Stimulated activated CD4-positive, alpha-beta T cell treated with anti-CD3 and anti-CD28 coated beads, Interleukin-12 subunit alpha, Interleukin-12 subunit beta, amount 100 ng/mL, for 48 hours (primary cell): ENCODE data around the gene EPB41L4A.
"Not testable (repeated sequence)": the region's sequence is repeated elsewhere in the genome, so short reads cannot be mapped to it uniquely, and the experiment has no call there.

ENCODE experiments used
- DNase-seq, 3 donors: peaks; one replicate each; pipeline ENCODE4 v3.0.0-alpha.2; 2020; ENCODE audit warnings: low read depth in 2 of 3, low spot score in 1 of 3

EPB41L4A gene, protein sequence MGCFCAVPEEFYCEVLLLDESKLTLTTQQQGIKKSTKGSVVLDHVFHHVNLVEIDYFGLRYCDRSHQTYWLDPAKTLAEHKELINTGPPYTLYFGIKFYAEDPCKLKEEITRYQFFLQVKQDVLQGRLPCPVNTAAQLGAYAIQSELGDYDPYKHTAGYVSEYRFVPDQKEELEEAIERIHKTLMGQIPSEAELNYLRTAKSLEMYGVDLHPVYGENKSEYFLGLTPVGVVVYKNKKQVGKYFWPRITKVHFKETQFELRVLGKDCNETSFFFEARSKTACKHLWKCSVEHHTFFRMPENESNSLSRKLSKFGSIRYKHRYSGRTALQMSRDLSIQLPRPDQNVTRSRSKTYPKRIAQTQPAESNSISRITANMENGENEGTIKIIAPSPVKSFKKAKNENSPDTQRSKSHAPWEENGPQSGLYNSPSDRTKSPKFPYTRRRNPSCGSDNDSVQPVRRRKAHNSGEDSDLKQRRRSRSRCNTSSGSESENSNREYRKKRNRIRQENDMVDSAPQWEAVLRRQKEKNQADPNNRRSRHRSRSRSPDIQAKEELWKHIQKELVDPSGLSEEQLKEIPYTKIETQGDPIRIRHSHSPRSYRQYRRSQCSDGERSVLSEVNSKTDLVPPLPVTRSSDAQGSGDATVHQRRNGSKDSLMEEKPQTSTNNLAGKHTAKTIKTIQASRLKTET

DNA sequence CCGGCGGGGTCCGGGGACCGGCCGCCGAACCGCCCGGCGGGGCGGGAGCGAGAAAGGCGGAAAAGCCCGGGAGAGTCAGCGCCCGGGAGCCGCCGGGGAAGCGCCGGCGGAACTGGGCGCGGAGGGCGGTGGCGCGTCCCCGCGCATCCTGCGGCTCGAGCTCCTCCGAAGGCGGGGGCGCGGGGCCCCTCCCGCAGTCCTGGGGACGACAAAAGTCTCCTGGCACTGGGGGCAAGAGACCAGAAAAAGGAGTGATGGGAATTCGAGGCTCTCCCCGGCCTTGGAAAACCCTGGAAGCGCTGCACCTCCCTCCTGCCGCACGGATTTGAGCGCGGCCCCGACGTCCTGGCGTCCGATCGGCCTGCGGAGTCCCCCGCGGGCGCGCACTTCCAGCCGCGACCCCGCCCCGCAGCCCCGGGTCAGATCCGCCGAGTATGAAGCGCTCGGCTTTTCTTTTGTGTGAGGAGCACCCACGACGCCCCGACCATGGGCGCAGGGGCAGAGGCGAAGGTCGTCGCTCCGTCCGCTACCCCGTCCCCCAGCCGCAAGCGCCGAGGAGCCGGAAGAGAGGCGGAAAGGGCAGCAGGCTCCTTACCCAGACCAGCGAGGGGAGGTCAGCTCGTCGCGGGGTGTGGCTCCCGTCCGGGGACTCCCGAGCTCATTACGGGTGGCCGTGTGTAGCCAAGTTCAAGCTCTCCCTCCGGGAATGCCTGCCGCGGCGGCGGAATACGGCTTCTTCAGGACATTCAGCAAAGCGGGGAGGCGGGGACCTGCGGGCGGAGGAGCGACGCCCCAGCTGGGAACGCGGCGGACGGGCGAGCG, at the start of gene EPB41L4A:
Gene EPB41L4A, minus strand, starts transcription at position 114 of the 822 bp plus-strand sequence. CDS start 238 bp downstream, outside the sequence.
- DNase-seq: no peak

GRCh38 chr5:112467485-112467884, 48.4 kb upstream of the EPB41L4A start:
- no peak for DNase-seq

- DNase-seq: not testable (repeated sequence)
Measured at GRCh38 chr5:112466261-112466660, 47.2 kb upstream of the EPB41L4A start.

GRCh38 chr5:112447187-112447760, 28.2 kb upstream of the EPB41L4A start:
- not testable (repeated sequence) for DNase-seq

- no peak for DNase-seq
Measured at GRCh38 chr5:112445626-112446350, 26.7 kb upstream of the EPB41L4A start.

DNA sequence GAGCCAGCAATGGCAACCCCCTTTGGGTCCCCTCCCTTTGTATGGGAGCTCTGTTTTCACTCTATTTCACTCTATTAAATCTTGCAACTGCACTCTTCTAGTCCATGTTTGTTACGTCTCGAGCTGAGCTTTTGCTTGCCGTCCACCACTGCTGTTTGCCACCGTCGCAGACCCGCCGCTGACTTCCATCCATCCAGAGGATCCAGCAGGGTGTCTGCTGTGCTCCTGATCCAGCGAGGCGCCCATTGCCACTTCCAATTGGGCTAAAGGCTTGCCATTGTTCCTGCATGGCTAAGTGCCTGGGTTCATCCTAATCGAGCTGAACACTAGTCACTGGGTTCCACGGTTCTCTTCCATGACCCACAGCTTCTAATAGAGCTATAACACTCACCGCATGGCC, 24.9 kb upstream of the EPB41L4A start:
- not testable (repeated sequence) for DNase-seq

- no peak for DNase-seq
Measured at GRCh38 chr5:112440031-112440430, 21.0 kb upstream of the EPB41L4A start.

- DNase-seq: no peak
Measured at GRCh38 chr5:112436144-112436543, 17.1 kb upstream of the EPB41L4A start.

DNA sequence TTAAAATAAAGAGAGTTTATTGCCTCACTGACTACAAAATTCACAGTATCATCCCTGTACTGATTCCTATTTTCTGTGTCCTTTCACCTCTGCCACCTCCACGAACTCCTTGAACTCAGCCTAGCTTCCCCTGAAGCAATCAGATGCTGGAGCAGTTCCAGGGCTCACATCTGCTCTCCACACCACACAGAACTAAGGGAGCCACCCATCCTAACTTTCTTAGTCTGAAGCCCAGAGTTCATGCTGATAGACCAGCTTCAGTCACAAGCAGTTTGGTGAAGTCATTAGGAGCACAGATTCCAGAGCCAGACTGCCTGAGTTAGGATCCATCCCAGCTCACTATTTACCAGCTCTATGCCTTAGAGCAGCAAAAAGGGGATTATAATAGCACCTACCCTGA, 15.6 kb upstream of the EPB41L4A start:
- DNase-seq: no peak

DNA sequence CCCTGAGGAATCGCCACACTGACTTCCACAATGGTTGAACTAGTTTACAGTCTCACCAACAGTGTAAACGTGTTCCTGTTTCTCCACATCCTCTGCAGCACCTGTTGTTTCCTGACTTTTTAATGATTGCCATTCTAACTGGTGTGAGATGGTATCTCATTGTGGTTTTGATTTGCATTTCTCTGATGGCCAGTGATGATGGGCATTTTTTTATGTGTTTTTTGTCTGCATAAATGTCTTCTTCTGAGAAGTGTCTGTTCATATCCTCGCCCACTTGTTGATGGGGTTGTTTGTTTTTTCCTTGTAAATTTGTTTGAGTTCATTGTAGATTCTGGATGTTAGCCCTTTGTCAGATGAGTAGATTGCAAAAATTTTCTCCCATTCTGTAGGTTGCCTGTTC, 7.1 kb upstream of the EPB41L4A start:
- DNase-seq: not testable (repeated sequence)

- peak in 2 of 3 donors; percentile 22 to 27 for DNase-seq
Measured at GRCh38 chr5:112419986-112420864, 1.1 kb upstream of the EPB41L4A start.

DNA sequence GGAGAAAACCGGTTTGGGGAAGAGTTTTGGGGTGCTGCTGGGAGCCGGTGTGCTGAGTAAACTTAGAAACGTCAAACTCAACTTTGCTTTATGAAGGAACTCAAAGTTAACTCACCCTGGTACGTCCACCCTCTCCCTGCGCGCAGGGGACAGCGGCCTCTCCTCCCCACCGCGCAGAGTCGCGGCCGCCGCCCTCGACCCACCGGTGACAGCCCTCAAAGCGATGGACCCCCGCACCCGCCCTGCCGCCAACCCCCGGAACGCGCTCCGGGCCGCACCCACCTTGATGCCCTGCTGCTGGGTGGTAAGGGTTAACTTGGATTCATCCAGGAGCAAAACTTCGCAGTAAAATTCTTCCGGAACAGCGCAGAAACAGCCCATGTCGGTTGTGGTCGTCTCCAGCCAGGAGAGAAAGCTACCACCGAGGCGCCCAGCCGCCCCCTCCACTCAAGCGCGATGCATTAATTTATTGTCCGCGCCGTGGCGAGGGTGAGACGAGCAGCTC, 366 bp downstream of the EPB41L4A start:
- no peak for DNase-seq

DNA sequence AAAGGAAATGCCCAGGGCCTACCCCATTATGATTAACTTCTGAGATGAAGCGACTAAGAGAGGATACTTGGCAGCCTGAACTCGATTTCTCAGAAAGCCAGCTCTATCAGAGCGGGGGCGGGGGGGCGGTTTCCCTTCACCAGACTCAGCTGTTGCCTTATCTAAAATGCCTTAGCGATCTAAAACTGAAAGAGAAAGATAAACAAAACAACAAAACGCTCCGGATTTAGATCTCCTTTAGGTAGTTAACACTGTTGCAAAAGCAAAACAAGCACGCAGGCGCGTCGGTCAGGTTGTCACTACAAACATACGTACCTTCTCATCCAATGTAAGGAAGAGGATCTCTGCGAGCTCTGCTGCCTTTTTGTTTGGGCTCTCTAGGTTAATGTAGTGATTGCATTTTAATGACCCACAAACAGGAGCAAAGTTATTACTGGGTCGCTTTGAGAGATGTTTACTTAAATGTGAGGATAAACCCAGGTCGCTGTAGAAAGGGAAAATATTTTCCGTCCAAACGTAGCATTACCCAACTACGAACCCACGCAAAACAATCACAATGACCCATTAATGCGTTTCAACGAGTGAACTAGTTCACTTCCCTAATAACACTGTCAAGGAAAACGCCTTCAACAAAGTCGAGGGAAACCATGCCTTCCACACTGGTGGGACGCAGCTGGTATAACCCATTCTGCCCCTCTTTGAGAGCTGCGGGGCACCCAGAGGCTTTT, 982 bp downstream of the EPB41L4A start:
- DNase-seq: peak; percentile 22 to 37 (median 25)

DNA sequence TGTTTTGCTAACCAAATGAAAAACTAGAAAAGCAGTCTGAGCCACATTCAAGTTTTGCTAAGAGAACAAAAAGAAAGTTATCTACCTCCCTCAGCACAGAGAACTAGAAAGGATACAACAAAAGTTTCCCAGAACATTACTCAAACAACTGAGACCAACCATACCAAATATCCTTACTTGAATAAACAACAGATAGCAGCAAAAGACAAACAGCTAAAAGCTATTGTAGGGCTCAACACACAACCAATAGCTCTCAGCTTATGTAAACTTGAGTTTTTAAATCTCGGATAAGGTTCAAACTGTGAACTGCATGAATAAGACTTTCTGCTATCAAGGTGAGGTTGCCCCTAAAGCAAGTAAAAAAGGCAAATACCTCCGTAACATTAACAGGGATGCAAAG, 3.5 kb downstream of the EPB41L4A start:
- DNase-seq: no peak

DNA sequence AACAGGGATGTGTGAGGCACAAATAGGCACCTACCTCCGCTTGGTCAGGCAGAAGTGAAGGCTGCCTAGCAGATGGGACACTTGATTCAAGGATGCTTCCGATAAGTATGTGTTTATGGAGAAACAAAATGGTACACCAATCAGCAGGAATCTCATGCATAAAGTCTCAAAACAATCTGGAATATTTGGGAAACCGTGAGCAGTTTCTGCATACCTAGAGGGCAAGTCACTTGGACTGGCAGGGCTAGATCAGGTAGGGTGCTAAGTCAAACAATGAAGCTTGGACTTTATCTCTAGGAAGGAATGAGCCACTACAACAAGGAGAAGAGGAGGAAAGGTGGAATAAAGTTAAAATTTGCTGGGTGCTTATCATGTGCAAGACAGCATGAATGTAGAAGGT, 5.5 kb downstream of the EPB41L4A start:
- no peak for DNase-seq

DNA sequence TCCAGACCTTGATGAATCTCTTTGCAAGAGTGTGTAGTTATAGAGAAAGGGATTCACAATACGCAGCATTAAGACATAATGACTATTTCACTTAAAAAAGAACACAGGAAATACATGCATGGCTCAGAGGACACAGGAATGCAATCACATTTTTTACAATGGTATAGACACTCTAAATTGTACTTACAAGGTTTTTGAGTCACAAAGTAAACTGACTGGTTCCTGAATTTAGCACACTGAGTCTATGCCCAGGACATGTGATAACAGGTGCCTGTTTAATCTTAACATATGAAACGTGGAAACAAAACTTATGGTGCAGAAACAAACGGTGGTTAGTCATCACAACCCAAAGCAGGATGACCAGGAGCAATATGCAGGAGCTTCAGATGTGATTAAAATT, 6.7 kb downstream of the EPB41L4A start:
- no peak for DNase-seq

DNA sequence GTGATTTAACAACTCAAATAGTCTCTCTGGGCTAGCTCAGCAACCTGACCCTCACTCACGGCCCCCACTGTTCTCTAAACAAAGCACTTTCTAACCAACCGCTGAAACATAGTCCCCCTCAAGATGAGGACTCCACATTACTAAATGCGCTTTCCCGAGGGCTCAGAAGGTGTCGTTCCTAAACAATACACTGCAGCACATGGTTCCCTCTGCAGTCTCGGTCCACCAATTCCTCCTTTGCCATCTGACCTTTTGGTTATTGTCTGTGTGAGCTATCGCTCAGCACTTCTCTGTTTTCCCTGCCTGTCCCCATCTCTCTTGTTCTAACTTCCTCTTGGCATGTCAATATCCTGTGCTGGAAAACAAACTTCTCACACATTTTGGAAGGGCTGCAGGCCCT, 7.2 kb downstream of the EPB41L4A start:
- DNase-seq: no peak

GRCh38 chr5:112407666-112408065, 11.4 kb downstream of the EPB41L4A start:
- no peak for DNase-seq

- no peak for DNase-seq
Measured at GRCh38 chr5:112407240-112407639, 11.8 kb downstream of the EPB41L4A start.
